ENCODE data around the gene IPO11.

The IPO11 gene

DNA sequence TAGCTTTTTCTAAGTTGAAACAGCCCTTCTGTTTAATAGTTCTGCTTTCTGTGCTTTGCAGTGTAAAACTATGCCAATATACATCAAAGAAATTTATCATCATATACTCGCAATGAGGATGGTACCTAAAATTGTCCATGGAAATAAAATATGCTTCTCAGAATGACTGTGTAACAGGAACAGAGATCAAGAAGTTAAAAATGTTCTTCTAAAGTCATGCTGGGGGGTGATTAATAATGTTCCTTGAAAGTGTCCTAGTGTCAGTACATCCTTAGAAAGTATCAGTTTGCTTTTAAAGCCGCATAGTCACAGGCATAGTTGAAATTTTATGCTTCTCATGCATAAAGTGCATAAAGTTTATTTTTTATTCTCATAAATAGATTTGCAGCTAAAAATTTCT lies 162.0 kb downstream of the IPO11 start:
- no peak for DNase-seq

- no peak for DNase-seq
Observed at GRCh38 chr5:62575066-62575465, 162.5 kb downstream of the IPO11 start.

DNA sequence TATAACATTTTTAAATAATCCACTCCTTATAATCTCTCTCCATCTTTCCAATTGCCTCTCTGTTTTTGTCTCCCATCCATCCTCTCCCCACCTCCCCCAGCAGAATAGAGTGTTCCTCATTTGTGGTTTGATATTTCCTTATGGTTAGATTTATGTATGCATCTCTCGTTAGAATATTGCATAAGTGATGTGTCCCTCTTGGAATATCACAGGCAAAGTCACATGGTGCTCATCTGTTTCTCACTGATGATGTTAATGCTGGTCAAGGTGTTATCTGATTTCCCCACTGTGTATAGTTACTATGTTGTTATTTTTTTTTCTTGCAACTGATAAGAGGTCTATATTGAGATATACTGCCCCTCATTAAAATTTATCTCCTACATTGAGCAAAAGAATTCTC lies 162.9 kb downstream of the IPO11 start:
- DNase-seq: peak; percentile 58 to 62

- DNase-seq: peak in 1 of 2 experiments; percentile 3
Observed at GRCh38 chr5:62576570-62577170, 164.1 kb downstream of the IPO11 start.

GRCh38 chr5:62577488-62577887 lies 164.9 kb downstream of the IPO11 start:
- DNase-seq: no peak

DNA sequence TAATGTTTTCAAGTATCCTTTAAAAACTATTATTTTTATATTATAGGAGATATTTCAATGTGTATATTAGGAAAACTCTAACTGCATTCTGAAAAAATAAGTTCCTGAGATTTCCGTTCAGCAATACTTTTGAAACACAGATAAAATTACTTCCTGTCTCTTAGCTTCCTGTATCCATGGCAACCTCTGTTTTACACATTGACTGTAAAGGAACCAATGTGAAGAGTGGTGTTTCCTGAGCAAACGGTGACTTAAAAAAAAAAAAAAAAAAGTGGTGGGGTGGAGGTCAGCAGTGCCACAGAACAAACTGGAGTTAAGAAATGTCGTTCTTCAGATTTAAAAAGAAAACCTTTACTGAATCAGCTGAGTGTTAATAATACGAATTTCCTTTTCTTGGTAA lies 166.0 kb downstream of the IPO11 start, which contains the start of gene LRRC70:
TSS of gene LRRC70 (plus strand) at position 280 of the 400 bp plus-strand sequence. CDS start 620 bp downstream, outside the sequence.
- DNase-seq: peak; percentile 96 to 98

DNA sequence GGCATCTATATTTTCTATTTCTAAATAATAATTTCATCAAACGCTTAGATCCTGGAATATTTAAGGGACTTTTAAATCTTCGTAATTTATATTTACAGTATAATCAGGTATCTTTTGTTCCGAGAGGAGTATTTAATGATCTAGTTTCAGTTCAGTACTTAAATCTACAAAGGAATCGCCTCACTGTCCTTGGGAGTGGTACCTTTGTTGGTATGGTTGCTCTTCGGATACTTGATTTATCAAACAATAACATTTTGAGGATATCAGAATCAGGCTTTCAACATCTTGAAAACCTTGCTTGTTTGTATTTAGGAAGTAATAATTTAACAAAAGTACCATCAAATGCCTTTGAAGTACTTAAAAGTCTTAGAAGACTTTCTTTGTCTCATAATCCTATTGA lies 167.2 kb downstream of the IPO11 start:
- no peak for DNase-seq

GRCh38 chr5:62581836-62582597 lies 169.5 kb downstream of the IPO11 start:
- no peak for DNase-seq

DNA sequence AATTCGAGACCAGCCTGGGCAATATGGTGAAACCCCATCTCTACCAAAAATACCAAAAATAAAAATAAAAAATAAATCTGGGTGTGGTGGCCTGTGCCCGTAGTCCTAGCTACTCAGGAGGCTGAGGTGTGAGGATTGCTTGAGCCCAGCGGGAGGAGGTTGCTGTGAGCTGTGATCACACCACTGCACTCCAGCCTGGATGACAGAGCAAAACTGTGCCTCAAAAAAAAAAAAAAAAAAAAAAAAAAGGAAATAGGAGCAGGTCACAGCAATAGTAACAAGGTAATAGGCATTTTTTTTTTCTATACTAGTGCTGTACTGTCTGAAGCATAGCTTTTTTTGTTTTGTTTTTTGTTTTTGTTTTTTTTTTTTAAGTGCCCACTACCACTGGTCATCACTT lies 171.8 kb downstream of the IPO11 start:
- DNase-seq: no peak

DNA sequence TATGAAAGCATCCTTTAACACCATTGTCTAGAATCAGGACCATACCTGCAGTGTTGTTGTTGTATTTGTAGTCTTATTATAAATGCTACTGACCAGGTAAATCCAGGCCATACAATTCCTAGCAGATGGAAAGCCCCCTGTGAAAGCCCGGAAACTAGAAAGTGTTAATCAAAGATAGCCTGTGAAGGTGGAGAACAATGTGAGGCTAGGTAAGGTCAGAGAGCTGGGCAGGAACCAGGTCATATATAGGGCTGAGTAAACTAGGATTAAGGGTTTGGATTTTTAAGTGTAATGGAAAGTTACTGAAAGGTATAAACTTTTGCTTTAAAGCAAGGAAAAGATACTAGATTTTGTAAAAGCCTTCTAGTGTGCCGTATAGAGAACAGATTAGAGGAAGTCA lies 172.7 kb downstream of the IPO11 start:
- DNase-seq: no peak

DNA sequence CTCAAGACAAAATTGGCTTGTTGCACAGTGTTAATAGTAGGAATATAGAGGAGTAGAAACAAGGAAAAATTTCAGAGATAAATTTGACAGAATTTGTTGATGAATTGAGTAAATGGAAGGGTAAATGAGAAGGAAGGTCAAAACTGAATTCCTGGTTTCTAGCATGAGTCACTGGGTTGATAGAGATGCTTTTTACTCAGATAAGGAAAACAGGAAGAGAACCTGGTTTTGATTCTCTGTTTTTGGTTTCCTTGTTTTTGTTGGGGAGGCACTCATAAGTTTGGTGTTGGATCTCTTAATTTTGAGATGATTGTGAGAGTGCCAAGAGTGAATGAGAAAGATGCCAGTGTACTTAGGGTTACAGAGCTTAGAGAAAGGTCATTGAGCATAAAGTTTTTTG lies 173.2 kb downstream of the IPO11 start:
- DNase-seq: no peak

GRCh38 chr5:62587737-62588136 lies 175.2 kb downstream of the IPO11 start:
- peak; percentile 23 to 35 for DNase-seq

- DNase-seq: no peak
Observed at GRCh38 chr5:62588668-62589067, 176.1 kb downstream of the IPO11 start.

- DNase-seq: no peak
Observed at GRCh38 chr5:62589504-62589903, 176.9 kb downstream of the IPO11 start.

- DNase-seq: no peak
Observed at GRCh38 chr5:62590387-62590786, 177.8 kb downstream of the IPO11 start.

DNA sequence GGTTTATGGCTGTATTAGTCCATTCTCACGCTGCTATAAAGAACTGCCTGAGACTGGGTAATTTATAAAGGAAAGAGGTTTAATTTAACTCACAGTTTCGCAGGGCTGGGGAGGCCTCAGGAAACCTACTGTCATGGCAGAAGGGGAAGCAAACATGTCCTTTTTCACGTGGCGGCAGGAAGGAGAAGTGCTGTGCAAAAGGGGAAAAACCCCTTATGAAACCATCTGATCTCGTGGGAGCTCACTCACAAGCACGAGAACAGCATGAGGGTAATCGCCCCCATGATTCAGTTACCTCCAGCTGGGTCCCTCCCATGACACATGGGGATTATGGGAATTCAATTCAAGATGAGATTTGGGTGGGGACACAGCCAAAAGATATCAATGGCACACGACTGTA lies 180.0 kb downstream of the IPO11 start:
- DNase-seq: peak in 1 of 2 experiments; percentile 2

DNA sequence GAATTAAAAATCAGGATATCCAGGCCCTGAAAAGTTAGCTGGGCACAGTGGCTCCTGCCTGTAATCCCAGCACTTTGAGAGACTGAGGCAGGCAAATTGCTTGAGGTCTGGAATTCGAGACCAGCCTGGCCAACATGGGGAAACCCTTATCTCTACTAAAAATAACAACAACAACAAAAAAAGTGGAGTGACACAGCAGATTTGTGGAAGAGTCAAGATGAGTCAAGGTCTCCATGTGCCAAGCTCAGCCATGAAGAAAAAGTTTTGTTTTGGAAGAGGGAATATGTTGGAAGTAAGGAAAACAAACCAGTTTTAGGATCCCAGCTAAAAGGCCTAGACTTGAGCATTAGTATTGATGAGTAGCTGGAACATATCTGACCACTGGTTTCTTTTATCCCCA lies 180.8 kb downstream of the IPO11 start:
- DNase-seq: no peak

- no peak for DNase-seq
Observed at GRCh38 chr5:62594364-62594984, 181.9 kb downstream of the IPO11 start.

DNA sequence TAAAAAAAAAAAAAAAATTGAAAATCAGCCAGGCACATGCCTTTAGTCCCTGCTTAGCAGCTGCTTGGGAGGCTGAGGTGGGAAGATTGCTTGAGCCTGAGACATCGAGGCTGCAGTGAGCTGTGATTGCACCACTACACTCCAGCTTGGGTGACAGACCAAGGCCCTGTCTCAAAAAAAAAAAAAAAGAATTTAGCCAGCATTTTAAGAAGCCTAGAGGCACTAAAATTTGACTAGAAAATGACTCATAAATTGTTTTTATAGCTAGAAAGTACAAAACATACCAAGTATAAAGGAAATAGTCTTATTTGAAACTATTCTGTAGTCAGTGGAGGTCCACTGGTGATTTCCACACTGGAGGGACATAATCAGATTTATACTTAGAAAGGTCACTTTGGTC lies 183.5 kb downstream of the IPO11 start:
- no peak for DNase-seq

DNA sequence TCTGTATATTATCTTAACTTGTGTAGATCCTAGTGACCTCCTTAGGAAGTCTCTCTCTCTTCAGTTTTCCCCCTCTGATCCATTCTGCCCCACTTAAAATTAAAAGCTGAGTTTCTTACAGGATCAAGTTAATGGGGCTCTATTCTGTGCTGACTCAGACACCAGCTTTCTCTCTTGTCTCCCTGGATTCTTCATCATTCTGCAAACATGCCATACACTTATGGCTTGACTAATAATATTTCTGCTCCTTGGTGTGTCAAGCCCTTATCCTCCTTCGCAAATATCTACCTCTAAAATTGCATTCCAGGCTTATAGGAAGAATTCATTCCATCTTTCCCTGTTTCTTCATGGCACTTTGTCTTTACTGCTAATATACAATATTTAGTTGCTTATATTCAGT lies 184.1 kb downstream of the IPO11 start:
- no peak for DNase-seq

DNA sequence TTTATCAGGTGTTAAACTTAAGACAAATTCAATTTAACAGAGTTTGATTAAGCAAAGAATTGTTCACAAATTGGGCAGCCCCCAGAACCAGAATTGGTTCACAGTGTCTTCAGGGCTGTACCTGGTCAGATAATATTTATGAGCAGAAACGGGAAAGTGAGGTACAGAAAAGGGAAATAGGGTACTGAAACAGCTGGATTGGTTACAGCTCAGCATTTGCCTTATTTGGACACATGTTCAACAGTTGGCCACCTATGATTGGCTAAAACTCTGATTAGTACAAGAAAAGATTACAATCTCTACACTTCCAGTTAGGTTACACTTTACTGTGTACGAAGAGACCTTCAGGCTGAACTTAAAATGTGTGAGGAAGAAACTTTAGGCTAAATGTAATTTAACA lies 184.8 kb downstream of the IPO11 start:
- DNase-seq: no peak

DNA sequence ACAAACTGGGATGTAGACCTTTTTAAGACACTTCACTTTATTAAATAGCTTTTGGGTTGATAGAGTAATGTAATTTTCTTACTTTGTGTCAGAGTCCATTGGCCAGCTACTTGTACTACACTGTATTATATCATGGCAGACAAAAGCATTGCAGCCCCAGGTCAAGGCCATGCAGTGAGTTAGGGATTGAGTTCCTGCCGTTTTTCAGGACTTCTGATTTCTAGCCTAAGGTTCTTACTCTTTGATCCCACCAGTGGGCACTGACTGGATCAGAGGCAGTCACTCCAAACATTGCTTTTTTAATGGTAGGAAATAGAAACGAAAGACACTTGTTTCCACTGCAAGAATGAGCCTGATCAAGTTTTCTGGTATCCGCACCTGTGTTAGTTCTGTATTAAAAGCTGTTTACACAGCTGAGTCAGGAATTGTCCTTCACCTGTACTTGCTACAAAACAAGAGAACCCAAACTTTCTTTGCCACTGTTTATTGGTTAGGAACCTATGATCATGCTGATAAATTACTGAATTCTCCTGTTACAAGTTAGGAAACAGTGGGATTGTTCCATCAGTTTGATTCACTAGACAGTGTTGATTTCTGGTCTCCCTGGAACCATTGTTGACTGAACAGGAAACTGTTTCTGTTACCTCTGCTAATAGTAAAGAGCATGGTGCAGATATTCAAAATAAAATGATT lies 188.1 kb downstream of the IPO11 start:
- DNase-seq: no peak

DNA sequence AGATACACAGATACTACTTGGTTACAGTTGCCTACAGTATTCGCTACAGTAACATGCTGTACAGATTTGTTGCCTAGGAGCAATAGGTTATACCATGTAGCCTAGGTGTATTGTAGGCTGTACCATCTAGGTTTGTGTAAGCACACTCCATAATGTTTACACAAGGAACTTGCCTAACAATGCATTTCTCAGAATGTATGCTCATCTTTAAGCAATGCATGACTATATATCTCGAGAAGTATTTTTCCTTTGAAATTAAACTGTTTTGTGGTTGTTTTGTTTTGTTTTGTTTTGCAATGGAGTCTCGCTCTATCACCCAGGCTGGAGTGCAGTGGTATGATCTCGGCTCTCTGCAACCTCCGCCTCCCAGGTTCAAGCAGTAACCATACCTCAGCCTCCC lies 191.4 kb downstream of the IPO11 start:
- no peak for DNase-seq

- no peak for DNase-seq
Observed at GRCh38 chr5:62605638-62606037, 193.1 kb downstream of the IPO11 start.

Data from Kasumi-1 (cell line).